Trophoblast cell (in vitro differentiated cells and primary cell): Measurements from ENCODE around the gene TCERG1L.

ENCODE experiments used
- DNase-seq, 2 donors: peaks; one replicate each; pipeline ENCODE4 v3.0.0-alpha.2; 2016
- H2AFZ ChIP-seq: 2 replicates; pipeline ENCODE4 v1.6.1; 2013; ENCODE audit warnings: low read length, moderate library complexity, mild to moderate bottlenecking; ENCODE audit not compliant: insufficient read depth, poor library complexity
- H2AK5ac ChIP-seq: 2 replicates; pipeline ENCODE4 v1.6.1; 2013; ENCODE audit warnings: mild to moderate bottlenecking, low read length
- H2BK120ac ChIP-seq: 2 replicates; pipeline ENCODE4 v1.6.1; 2013; ENCODE audit warnings: low read length, mild to moderate bottlenecking, moderate library complexity; ENCODE audit not compliant: insufficient read depth, poor library complexity
- H2BK12ac ChIP-seq: 2 replicates; pipeline ENCODE4 v1.6.1; 2013; ENCODE audit warnings: mild to moderate bottlenecking, low read length, moderate library complexity
- H2BK5ac ChIP-seq: 2 replicates; pipeline ENCODE4 v1.6.1; 2013; ENCODE audit warnings: low read length, low read depth, moderate library complexity, mild to moderate bottlenecking; ENCODE audit not compliant: poor library complexity
- H3K14ac ChIP-seq: 2 replicates; pipeline ENCODE4 v1.6.1; 2013; ENCODE audit warnings: mild to moderate bottlenecking, low read length
- H3K18ac ChIP-seq: 2 replicates; pipeline ENCODE4 v1.6.1; 2013; ENCODE audit warnings: mild to moderate bottlenecking, low read length
- H3K23ac ChIP-seq: 2 replicates; pipeline ENCODE4 v1.6.1; 2013; ENCODE audit warnings: low read length
- H3K27ac ChIP-seq: 2 replicates; pipeline ENCODE4 v1.5.1; 2013; ENCODE audit warnings: low read depth, mild to moderate bottlenecking, inconsistent platforms, low read length, moderate library complexity
- H3K27me3 ChIP-seq: 2 replicates; pipeline ENCODE4 v1.6.1; 2013; ENCODE audit warnings: inconsistent platforms, mild to moderate bottlenecking, low read length, moderate library complexity; ENCODE audit not compliant: insufficient read depth
- H3K36me3 ChIP-seq, 2 experiments: 1 replicate in 1 of 2; 2 replicates in 1 of 2; pipeline ENCODE4 v1.6.1; 2013; ENCODE audit warnings: low read length in 2 of 2, mild to moderate bottlenecking in 2 of 2, moderate library complexity in 1 of 2; ENCODE audit not compliant: insufficient read depth in 2 of 2, control insufficient read depth in 1 of 2
- H3K4ac ChIP-seq: 2 replicates; pipeline ENCODE4 v1.6.1; 2013; ENCODE audit warnings: low read depth, mild to moderate bottlenecking, low read length, moderate library complexity
- H3K4me1 ChIP-seq, 2 experiments: 1 replicate in 1 of 2; 2 replicates in 1 of 2; pipeline ENCODE4 v1.6.1; 2013; ENCODE audit warnings: low read length in 2 of 2, mild to moderate bottlenecking in 2 of 2, moderate library complexity in 1 of 2; ENCODE audit not compliant: insufficient read depth in 2 of 2, control insufficient read depth in 1 of 2
- H3K4me2 ChIP-seq: 2 replicates; pipeline ENCODE4 v1.6.1; 2013; ENCODE audit warnings: inconsistent platforms, mild to moderate bottlenecking, low read length, moderate library complexity
- H3K4me3 ChIP-seq: 2 replicates; pipeline ENCODE4 v1.5.1; 2013; ENCODE audit warnings: mild to moderate bottlenecking, low read depth, low read length, inconsistent platforms
- H3K79me1 ChIP-seq: one replicate; pipeline ENCODE4 v1.6.1; 2013; ENCODE audit warnings: low read length
- H3K79me2 ChIP-seq: 2 replicates; pipeline ENCODE4 v1.6.1; 2013; ENCODE audit warnings: low read length, mild to moderate bottlenecking; ENCODE audit not compliant: control insufficient read depth, insufficient read depth, poor library complexity
- H3K9ac ChIP-seq: 2 replicates; pipeline ENCODE4 v1.6.1; 2013; ENCODE audit warnings: mild to moderate bottlenecking, low read length
- H3K9me3 ChIP-seq: 2 replicates; pipeline ENCODE4 v1.6.1; 2013; ENCODE audit warnings: low read depth, mild to moderate bottlenecking, control low read depth, inconsistent platforms, low read length; ENCODE audit not compliant: insufficient read depth
- H4K12ac ChIP-seq: 2 replicates; pipeline ENCODE4 v1.6.1; 2013; ENCODE audit warnings: low read depth, mild to moderate bottlenecking, low read length, moderate library complexity
- H4K8ac ChIP-seq: 2 replicates; pipeline ENCODE4 v1.6.1; 2013; ENCODE audit warnings: low read depth, mild to moderate bottlenecking, low read length, moderate library complexity
- H4K91ac ChIP-seq: one replicate; pipeline ENCODE4 v1.6.1; 2013; ENCODE audit warnings: low read depth, mild to moderate bottlenecking, low read length, moderate library complexity
- whole genome bisulfite sequencing: extraction: QIAGEN DNeasy Blood & Tissue Kit; methylation state at CpG from one replicate; pipeline ENCODE4 v1.1.7; 2013; ENCODE audit warnings: missing lambda C conversion rate; ENCODE audit not compliant: insufficient read length, insufficient coverage; ENCODE audit errors: extremely low coverage; 5-methylcytosine and 5-hydroxymethylcytosine counted together

The TCERG1L gene

GRCh38 chr10:131233611-131234258 lies 77.8 kb downstream of the TCERG1L start:
- no peak overlapping the region for H4K91ac ChIP-seq
- H3K27ac ChIP-seq, result no peak overlapping the region
- no peak overlapping the region for H3K4me2 ChIP-seq
- H2BK5ac ChIP-seq, result no peak overlapping the region
- no peak overlapping the region for H4K12ac ChIP-seq
- H2AK5ac ChIP-seq, result no peak overlapping the region
- H3K4me1 ChIP-seq, result no peaks in the 10 kb centered on the region
- H3K27me3 ChIP-seq, result no peaks in the 10 kb centered on the region
- H3K4me3 ChIP-seq, result no peak overlapping the region
- H3K18ac ChIP-seq, result no peak overlapping the region
- peaks cover 12% of the 10 kb centered on the region for H3K9me3 ChIP-seq
- DNase-seq, result no peak
- H3K4ac ChIP-seq, result no peak overlapping the region
- no peak overlapping the region for H3K9ac ChIP-seq
- H2BK120ac ChIP-seq, result no peak overlapping the region
- H3K79me2 ChIP-seq, result no peaks in the 10 kb centered on the region
- WGBS, result no CpG with 5 or more reads among the region's 7 CpGs
- H3K36me3 ChIP-seq, result peaks cover 3 to 4% of the 10 kb centered on the region in 2 experiments
- no peak overlapping the region for H2BK12ac ChIP-seq
- H3K14ac ChIP-seq, result no peak overlapping the region
- no peak overlapping the region for H4K8ac ChIP-seq
- H3K79me1 ChIP-seq, result no peaks in the 10 kb centered on the region
- H2AFZ ChIP-seq, result no peak overlapping the region
- no peak overlapping the region for H3K23ac ChIP-seq

DNA sequence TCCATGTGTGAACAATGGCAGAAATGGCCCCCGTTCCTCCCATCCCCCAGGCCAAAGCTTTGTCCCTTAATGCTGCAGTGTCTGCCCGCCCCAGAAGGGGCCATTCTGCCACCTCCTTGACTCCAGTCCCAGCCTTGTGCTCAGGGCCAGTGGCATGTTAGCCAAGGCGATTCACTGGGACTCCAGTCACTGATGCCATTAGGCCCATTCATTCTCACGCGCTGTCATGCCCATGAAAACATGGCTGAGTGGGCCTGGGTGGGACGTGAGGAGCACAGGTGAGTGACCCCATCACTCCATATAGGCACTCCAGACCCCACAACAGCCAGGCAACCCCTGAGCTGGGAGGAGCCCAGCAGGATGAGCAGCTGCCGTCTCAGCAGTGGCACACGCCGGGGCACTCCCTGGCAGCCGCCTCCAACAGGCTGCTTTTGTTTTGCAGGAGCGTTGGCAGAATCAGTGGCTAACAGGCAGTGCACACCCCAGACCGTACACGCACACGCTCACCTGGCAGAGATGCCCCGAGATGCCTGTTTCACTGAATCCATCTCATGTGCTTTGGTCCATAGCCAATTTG lies 79.5 kb downstream of the TCERG1L start:
- H3K14ac ChIP-seq, result no peak overlapping the region
- no peak overlapping the region for H2BK5ac ChIP-seq
- H4K91ac ChIP-seq, result no peak overlapping the region
- H3K27ac ChIP-seq, result no peak overlapping the region
- no peak overlapping the region for H3K4me2 ChIP-seq
- H2AK5ac ChIP-seq, result no peak overlapping the region
- peaks cover 16% of the 10 kb centered on the region for H3K9me3 ChIP-seq
- H4K12ac ChIP-seq, result no peak overlapping the region
- H3K79me1 ChIP-seq, result no peaks in the 10 kb centered on the region
- no CpG with 5 or more reads among the region's 15 CpGs for WGBS
- no peak overlapping the region for H2AFZ ChIP-seq
- no peak overlapping the region for H3K9ac ChIP-seq
- no peaks in the 10 kb centered on the region for H3K27me3 ChIP-seq
- no peak overlapping the region for H3K4me3 ChIP-seq
- no peak overlapping the region for H4K8ac ChIP-seq
- no peak overlapping the region for H3K18ac ChIP-seq
- no peaks in the 10 kb centered on the region for H3K79me2 ChIP-seq
- H3K23ac ChIP-seq, result no peak overlapping the region
- no peak overlapping the region for H3K4ac ChIP-seq
- peaks cover 2 to 3% of the 10 kb centered on the region in 2 experiments for H3K36me3 ChIP-seq
- H2BK12ac ChIP-seq, result no peak overlapping the region
- DNase-seq, result no peak
- H3K4me1 ChIP-seq, result no peaks in the 10 kb centered on the region
- H2BK120ac ChIP-seq, result no peak overlapping the region

DNA sequence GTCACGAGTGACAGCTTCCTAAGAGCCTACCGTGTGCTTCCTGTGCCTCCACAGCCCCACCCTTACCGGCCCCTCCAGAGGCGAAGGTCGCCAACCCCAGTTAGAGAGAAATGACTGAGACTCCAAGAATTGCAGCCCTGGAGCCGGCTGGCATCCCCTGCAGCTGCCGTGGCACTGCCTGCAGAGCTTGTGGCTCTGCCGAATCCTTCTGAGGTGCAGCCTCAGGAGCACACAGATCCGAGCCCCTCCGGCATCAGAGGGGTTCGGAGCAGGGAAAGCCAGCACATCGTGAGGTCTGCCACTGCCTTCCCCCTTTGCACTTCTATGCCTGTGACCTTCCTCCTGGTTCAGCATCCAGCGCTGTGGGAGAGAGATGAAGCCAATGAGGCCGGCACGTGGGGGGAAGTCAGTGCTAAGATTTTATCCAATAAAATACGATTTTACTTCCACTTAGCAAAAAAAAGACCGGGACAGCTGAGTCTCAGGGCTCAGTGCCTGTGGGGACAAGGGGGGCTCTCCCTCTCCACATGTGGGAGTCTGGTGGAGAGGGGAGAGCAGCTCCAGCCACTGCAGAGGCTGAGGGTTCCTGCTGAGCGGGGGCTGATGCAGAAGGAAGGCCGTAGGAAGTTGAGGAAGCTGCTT lies 80.1 kb downstream of the TCERG1L start:
- no peaks in the 10 kb centered on the region for H3K27me3 ChIP-seq
- no peak overlapping the region for H2BK120ac ChIP-seq
- H3K79me2 ChIP-seq, result no peaks in the 10 kb centered on the region

GRCh38 chr10:131230641-131231322 lies 80.7 kb downstream of the TCERG1L start:
- no peak overlapping the region for H3K4ac ChIP-seq
- no peak overlapping the region for H3K23ac ChIP-seq
- H3K9ac ChIP-seq, result no peak overlapping the region
- no peaks in the 10 kb centered on the region for H3K4me1 ChIP-seq
- H4K91ac ChIP-seq, result no peak overlapping the region
- H3K18ac ChIP-seq, result no peak overlapping the region
- no peaks in the 10 kb centered on the region for H3K27me3 ChIP-seq
- H2AK5ac ChIP-seq, result no peak overlapping the region
- no peak overlapping the region for H2AFZ ChIP-seq
- no CpG with 5 or more reads among the region's 15 CpGs for WGBS
- H3K79me2 ChIP-seq, result no peaks in the 10 kb centered on the region
- no peak overlapping the region for H4K12ac ChIP-seq
- no peak overlapping the region for H2BK12ac ChIP-seq
- H3K4me3 ChIP-seq, result no peak overlapping the region
- H3K79me1 ChIP-seq, result no peaks in the 10 kb centered on the region
- no peak overlapping the region for H2BK120ac ChIP-seq
- no peak overlapping the region for H3K14ac ChIP-seq
- peaks cover 2 to 3% of the 10 kb centered on the region in 2 experiments for H3K36me3 ChIP-seq
- no peak overlapping the region for H3K27ac ChIP-seq
- no peak overlapping the region for H4K8ac ChIP-seq
- DNase-seq, result no peak
- H3K4me2 ChIP-seq, result no peak overlapping the region
- H2BK5ac ChIP-seq, result no peak overlapping the region
- H3K9me3 ChIP-seq, result peaks cover 15% of the 10 kb centered on the region

More for the DNA sequence above, 80.1 kb downstream of the TCERG1L start:
- no peak overlapping the region for H2AK5ac ChIP-seq
- no peak overlapping the region for H3K4me3 ChIP-seq
- H2BK5ac ChIP-seq, result no peak overlapping the region
- H3K4ac ChIP-seq, result no peak overlapping the region
- no peak overlapping the region for H3K23ac ChIP-seq
- no peaks in the 10 kb centered on the region for H3K4me1 ChIP-seq
- no peak overlapping the region for H3K9ac ChIP-seq
- no peak overlapping the region for H2BK12ac ChIP-seq
- peaks cover 16% of the 10 kb centered on the region for H3K9me3 ChIP-seq
- no peak overlapping the region for H3K14ac ChIP-seq
- no peak overlapping the region for H3K18ac ChIP-seq
- no peak overlapping the region for H3K4me2 ChIP-seq
- no peak overlapping the region for H4K8ac ChIP-seq
- H3K27ac ChIP-seq, result no peak overlapping the region
- H4K91ac ChIP-seq, result no peak overlapping the region
- peaks cover 2 to 3% of the 10 kb centered on the region in 2 experiments for H3K36me3 ChIP-seq
- DNase-seq, result no peak
- H2AFZ ChIP-seq, result no peak overlapping the region
- H3K79me1 ChIP-seq, result no peaks in the 10 kb centered on the region
- WGBS, result no CpG with 5 or more reads among the region's 19 CpGs
- H4K12ac ChIP-seq, result no peak overlapping the region
